Sigmoid colon (tissue), 3 donors: ENCODE data around the gene BMP5.

Experiments
- CTCF ChIP-seq, 4 experiments: fragments of 450-650 bp in 3 of 4; fragments of 200-600 bp in 1 of 4; IDR thresholded peaks; one replicate each; pipeline ENCODE4 v1.5.1; 2016 to 2019; ENCODE audit warnings: antibody characterized with exemption in 4 of 4, mild to moderate bottlenecking in 3 of 4, moderate library complexity in 2 of 4
- POLR2A ChIP-seq, 2 donors: fragments of 450-650 bp; IDR thresholded peaks; one replicate each; pipeline ENCODE4 v1.6.1; 2016; ENCODE audit warnings: antibody characterized with exemption in 2 of 2, mild to moderate bottlenecking in 2 of 2, moderate library complexity in 2 of 2

- TF ChIP-seq POLR2A (IDR thresholded peaks at IDR 0.05) = no peak
- TF ChIP-seq CTCF (IDR thresholded peaks at IDR 0.05) = no peak
Observed at GRCh38 chr6:55785273-55785672, 90.1 kb downstream of the BMP5 start.
